HG02938 (cell line): ENCODE results near the gene ZNF462.
A peak's percentile ranks its signal among the peaks of the same experiment; 100 is the strongest.

Experiments used
- ATAC-seq: cut with Tn5 transposase; IDR thresholded peaks from one replicate; pipeline ENCODE4 v1.9.1; 2021; ENCODE audit warnings: mild to moderate bottlenecking, moderate library complexity; ENCODE audit not compliant: unreplicated experiment

Gene ZNF462

DNA sequence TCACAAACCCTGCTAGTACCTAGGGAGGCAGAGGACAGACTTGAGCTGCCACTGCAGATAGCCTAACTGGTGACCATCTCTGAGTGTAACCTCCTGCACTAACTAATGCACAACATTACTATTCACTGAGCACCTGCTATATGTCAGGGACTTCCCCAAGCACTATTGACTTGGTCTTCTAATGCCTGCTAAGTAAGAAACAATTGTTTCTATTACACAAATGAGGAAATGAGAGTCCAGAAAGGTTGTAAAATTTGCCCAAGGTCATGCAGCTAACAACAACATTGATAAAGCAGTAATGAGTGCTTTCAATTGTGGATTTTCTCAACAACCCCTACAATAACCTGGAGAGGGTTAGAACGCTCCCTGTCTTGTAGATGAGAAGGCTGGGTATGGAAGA, 183.7 kb downstream of the ZNF462 start:
- ATAC-seq = peak; percentile 93

DNA sequence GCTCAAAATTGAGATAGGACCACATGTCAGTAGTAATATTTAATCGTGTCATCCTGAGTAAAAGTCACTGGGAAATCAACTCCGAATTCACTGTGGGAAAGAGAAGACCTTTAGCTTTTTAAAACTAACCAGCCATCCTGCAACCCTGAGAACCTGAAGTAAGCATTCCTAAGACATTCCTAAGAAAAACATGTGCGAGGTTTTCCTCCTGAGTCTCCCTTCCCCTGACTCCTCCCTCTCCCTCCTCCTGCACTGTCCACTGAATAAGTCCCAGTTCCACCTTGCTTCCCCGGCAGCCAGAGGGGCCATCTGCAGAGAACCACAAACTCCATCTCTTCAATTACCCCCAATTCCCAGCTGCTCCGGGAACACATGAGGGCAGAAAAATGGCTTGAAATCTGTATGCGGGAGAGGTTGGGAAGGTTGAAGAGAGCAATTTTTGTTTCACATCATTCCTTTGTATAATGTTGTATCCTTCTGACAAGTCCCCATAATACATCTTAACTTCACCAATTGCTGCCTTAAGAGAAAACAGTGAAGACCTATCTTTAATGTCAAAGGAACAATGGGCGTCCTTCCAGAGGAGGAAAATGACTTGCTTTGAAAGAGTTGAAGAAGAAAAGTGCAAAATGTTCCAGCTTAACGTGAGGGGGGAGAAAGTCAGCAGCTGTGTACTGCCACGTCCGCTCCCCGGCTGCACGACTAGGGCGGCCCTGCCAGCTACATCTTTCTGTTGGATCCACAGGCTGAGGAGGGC, 186.3 kb downstream of the ZNF462 start:
- ATAC-seq = no peak

DNA sequence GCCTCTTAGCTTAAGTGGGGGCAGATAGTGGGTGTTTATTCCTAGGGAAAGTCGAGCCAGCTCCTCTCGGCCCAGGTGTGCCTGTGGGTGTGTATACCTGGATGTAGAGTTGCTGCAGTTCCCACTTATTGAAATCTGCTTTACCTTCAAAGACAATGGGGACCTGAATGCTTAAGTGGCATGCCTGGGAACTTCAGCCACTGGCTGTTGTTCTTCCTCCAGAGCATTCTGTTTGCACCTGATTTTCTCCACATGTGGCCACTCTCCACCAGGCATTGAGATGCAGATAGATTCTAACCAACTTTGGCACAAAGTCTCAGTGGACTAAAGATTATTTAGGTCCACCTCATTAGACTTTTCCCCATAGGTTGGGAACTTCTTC, 186.8 kb downstream of the ZNF462 start:
- ATAC-seq = no peak

DNA sequence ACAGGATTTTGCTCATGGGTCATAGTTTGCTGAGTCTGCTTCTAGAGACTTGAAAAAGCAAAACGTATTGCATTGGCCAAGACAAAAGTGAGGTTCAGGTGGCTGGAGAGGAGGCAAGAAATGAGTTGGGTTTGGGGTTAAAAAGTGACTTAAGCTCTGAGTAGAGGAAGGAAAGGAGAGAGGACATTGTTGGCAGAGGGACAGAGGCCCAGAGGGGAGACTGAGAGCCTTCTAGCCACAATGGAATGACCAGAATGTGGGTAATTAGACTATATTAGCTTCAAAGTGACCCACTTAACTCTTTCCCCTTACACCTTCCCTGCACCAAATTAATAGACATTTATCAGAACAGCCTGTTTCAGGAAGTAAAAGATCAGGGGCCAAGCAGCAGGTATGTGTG, 188.4 kb downstream of the ZNF462 start:
- ATAC-seq = no peak

DNA sequence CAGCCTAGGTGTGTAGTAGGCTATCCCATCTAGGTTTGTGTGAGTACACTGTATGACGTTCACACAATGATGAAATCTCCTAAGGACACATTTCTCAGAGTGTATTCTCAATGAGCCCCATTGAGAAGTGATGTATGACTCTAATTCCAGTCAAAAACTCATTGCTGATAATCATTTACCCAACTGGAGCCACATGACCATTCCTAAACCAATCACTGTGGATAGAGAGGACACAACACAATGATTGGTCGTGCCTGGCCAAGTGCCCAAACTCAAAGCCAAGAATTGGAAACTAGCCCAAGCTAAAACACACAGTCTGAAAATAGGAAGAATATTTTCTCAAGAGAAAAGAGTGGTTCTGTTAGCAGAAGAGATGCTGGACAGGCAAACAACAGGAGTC, 191.2 kb downstream of the ZNF462 start:
- ATAC-seq = no peak

DNA sequence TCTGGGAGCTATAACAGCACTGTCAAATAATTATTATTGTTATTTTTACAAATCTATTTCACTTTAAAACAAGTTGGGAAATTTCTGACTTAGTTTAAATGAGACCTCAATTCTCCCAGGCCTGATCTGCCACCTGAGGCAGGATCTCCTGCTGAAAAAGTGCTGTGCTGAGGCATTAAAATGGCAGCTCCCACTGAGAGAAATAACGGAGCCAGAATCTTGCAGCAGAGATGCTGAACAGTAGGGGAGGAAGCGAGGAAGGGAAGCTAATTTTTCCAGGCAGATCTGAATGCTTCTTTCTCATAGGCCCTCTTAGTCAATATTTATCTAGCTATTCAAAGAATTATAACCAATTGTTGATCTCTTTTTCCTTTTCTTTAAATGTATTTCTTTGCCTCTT, 196.3 kb downstream of the ZNF462 start:
- ATAC-seq = no peak

DNA sequence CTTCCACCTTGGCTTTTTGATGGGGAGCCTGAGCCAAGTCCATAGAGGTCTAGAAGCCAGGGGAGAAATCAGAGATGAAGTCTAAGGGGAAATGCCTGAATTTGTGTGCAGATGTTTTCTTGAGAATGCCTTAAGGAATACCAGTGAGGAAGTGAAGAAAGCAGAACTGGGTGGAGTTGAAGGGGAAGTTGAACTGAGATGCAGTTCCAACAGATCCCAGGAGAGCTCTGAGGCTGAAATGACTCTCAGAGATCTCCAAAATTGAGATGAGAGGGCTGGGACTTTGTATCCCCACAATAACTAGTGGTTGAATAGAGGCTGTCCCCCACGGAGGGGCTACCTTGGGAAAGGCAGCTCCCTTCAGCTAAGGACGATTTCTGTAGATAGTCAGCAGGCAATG, 197.1 kb downstream of the ZNF462 start:
- ATAC-seq = no peak
